HG03108 (cell line): ENCODE results near the gene AFMID.
"Not testable (repeated sequence)": the region's sequence is repeated elsewhere in the genome, so short reads cannot be mapped to it uniquely, and the experiment has no call there.

ENCODE experiments used
- ATAC-seq: cut with Tn5 transposase; IDR thresholded peaks from one replicate; pipeline ENCODE4 v1.9.1; 2021; ENCODE audit warnings: moderate library complexity; ENCODE audit not compliant: unreplicated experiment

Gene AFMID, protein sequence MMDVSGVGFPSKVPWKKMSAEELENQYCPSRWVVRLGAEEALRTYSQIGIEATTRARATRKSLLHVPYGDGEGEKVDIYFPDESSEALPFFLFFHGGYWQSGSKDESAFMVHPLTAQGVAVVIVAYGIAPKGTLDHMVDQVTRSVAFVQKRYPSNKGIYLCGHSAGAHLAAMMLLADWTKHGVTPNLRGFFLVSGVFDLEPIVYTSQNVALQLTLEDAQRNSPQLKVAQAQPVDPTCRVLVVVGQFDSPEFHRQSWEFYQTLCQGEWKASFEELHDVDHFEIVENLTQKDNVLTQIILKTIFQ

DNA sequence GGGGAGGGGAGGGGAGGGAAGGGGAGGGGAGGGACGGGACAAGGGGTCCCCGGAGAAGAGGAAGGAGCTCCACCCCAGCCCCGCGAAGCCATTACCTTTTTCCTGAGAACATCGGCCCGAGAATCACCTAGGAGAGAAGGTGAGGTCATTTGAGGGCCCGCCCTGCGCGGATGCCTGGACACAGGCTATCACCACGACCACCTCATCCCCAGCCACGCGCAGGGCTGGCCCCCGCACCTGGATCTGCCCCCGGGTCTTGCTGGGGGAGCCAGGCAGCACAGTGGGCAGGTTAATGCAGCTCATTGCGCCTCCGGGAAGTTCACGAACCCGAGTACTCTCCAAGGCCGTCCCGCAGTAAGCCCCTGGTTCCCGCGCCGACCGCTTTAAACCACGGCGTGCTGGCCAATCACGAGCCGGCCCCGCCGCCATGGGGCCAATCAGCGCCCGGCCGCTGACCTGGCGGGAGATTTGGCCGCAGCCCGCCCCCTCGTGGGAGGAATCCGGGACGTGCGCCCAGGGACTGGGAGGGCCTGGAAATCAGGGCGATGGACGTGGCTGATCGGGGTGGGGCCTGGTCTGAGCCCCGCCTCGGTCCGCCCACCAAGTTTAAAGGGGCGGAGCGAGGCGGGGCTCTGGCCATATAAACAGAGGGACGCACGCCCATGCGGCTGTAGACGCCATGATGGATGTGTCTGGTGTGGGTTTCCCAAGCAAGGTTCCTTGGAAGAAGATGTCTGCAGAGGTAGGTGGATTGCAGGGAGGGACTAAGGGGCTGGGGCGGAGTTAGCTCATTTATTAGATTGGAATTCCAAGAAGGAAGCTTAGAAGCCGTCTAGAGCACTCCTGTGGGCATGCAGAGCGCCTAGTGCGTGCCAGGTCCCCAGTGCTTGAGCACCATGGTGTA, at the start of gene AFMID, which contains the start of gene TK1:
AFMID (plus strand) TSS at position 671 of the 904 bp plus-strand sequence; CDS start at position 680, 9 bp downstream.
TK1 (minus strand) TSS at position 361 of the 904 bp plus-strand sequence; CDS start at position 303, 58 bp downstream.
- ATAC-seq, result peak; percentile 89

DNA sequence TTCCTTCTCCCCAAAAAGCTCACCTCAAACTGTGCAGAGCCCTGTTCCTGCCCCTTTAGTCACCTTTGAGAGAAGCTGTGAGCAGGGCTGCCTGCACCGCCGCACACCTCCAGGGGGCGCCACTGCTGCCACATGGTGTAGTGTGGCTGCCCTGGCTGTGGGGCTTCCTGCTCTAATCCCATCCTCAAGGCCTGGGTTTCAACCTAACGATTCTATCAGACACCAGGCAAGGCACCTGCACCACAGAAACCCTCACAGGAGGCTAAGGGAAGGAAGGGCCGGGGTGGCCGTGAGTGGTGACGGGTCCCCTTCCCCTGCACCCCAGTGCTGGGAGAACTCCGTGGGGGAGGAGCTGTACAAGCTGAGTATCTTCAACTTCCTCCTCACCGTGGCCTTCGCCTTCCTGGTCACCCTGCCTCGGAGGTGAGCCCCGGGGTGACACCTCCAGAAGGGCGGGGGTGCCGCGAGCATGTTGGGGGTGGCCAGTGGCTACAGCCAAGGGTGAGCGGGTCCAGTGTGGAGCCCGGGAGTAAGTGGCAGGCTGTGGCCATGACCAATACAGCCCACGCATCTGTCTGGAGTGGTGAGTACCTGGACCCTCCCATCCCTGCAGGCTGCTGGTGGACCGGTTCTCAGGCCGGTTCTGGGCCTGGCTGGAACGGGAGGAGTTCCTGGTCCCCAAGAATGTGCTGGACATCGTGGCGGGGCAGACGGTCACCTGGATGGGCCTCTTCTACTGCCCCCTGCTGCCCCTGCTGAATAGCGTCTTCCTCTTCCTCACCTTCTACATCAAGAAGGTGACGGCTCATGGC, 49.6 kb upstream of the AFMID start:
- no peak for ATAC-seq

DNA sequence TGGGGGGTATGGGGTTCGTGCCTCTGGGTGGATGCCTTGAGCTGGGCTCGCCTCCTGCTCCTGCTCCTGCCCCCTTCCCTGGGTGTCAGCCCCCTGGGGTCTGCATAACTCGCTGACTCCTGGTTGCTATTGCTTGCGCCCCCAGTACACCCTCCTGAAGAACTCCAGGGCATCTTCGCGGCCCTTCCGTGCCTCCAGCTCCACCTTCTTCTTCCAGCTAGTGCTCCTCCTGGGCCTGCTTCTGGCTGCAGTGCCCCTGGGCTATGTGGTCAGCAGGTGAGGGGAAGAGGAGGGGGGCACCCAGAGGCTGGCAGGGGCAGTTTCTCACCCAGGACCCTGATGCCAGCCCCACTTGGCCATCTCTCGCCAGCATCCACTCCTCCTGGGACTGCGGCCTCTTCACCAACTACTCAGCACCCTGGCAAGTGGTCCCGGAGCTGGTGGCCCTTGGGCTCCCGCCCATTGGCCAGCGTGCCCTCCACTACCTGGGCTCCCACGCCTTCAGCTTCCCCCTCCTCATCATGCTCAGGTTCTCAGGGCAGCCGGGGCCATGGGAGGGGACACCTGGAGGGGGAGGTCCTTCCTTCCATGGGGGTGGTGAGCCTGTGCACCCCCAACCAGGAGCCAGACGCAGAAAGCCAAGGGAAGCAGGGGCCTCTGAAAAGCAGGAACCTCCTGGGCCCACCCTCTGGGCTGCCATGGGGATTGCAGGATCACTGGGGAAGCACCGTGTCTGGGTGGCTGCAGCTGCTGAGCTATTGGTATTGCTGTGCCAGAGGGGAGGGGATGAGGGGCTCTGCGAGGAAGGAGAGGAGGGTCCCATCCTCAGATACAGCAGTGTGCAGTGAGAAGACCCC, 48.7 kb upstream of the AFMID start:
- no peak for ATAC-seq

DNA sequence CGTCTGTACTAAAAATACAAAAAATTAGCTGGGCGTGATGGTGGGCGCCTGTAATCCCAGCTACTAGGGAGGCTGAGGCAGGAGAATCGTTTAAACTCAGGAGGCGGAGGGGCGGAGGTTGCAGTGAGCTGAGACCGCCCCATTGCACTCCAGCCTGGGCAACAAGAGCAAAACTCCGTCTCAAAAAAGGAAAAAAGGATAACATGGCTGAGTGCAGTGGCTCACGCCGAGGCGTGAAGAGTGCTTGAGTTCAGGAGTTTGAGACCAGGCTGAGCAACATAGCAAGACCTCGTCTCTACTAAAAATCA, 47.3 kb upstream of the AFMID start:
- ATAC-seq, result not testable (repeated sequence)

DNA sequence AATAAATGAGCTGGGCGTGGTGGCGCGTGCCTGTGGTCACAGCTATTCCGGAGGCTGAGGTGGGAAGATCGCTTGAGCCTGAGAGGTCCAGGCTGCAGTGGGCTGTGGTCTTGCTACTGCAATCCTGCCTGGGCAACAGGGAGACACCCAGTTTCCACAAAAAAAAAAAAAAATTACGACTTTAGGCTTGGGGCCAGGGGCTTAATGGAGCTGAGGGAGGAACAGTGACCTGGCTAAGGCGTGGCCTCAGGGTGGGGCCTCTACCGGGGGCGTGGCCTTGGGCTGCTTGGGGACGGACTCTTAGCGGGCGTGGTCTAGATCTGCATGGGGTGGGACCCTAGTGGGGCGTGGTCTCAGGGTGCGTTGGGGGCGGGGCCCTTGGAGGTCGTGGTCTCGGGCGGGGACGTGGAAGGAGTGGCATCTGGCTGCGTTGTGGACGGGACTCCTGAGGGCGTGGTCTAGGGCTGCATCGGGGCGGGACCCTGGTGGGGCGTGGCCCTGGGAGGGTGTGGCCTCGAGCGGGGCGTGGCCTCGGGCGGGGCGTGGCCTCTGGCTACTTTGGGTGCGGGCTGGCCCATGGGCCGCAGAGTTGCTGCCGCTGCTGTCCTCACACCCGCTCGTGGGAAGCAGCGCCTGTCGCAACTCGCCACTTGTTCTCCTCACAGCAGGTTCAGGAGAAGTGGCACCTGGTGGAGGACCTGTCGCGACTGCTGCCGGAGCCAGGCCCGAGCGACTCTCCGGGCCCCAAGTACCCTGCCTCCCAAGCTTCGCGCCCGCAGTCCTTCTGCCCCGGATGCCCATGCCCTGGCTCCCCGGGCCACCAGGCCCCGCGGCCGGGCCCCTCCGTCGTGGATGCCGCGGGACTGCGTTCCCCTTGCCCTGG, 46.8 kb upstream of the AFMID start:
- ATAC-seq, result peak; percentile 59

DNA sequence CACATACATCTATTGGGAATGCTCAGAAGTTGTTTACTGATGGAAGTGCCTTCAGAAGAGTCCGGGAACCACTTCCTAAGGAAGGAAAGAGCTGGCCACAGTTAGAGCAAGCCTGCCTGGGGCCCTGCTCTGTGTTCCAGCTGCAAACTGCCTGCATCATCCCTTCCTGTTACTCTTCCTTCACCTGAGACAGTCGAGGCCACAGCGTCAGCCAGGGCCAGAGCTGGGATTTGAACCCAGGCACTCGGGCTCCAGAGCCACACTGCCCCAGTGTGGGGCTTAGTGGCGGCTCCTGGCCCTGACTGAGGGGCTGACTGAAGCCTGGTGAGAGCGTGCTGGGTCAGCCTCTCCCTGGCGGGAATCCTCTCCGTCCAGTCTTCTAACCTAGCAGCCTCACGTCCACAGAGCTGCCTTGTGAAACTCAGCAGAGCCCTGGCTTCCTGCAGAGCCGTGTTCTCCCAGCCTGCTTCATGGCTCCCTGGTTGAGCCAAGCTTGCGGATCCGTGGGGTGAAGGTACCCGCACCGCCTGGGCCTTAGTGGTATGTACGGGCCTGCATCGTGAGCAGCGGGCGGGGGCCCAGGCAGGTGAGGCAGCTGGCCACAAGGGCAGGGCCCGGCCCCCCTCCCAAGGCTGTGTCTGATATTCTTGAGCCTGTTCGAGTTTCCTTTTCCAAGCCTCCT, 45.6 kb upstream of the AFMID start:
- ATAC-seq, result no peak

DNA sequence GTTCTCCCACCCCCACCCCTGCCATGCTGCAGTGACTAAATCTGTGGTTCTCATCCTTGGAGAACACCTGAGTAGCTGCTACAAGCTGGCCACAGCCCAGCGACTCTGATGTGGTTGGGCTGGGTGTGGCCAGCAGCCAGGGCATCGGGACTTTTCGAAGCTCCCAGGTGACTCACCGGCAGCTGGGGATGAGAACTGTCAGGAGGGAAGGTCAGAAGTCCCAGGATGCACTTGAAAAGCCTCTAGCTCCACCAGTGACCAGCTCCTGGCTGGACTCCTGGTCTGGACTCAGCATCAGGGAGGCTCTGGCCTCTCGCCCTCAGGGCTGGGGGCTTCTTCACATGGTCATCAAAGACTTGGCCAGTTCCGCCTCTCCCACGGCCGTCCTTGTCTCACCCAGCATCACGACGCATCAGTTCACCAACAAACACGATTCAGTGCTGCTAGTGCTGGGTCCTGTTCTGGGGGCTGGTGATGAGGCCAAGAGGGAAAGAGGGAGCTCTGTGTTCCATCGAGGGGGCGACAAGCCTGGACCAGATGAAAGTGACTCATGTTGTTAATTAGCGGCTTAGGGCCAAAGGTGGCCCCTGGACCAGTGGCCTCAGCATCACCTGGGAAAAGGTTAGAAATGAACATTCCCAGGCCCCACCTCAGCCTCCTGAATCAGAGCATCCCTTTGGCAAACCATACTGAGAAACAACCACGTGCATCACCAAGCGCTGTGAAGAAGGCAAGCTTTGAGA, 44.9 kb upstream of the AFMID start:
- no peak for ATAC-seq

DNA sequence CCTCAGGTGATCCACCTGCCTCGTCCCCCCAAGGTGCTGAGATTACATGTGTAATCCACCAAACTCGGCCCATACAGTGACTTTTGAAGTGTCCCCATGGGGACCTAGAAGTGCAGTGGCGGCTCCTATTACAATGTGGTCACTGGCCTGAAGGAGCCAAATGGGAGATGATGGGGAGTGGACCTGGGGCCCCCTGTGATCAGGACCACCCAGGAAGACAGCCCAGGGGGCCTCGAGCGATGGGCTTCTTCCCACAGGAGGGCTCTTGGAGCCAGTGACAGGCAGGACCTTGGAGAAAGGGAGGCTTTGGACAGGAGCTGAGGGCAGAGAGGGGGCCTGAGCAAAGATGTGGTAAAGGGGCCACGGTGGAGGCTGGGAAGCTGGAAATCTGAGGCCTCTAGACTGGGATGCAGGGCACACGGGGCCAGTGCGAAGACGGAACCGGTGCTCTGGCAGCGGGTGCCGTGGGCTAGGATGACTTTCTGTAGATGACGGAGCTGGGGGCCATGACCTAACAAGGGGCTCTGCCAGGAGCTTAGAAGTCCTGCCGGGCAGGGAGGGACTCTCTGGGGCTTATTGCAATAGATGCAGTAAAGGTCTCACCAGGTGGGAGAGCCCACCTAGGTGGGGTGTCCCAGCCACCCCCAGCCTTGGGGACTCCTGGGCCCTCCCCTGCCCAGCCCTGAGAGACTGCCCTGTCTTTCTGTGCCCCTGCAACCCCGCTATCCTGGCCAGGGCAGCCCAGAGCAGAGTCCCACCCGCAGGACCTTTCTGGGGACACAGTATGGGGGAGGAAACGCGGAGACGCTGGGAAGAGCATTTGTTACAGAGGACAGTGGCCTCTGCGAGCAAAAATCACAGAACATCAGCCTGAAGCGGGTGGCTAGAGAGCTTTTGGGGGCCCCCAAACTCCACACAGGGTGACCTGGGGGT, 43.7 kb upstream of the AFMID start:
- no peak for ATAC-seq

DNA sequence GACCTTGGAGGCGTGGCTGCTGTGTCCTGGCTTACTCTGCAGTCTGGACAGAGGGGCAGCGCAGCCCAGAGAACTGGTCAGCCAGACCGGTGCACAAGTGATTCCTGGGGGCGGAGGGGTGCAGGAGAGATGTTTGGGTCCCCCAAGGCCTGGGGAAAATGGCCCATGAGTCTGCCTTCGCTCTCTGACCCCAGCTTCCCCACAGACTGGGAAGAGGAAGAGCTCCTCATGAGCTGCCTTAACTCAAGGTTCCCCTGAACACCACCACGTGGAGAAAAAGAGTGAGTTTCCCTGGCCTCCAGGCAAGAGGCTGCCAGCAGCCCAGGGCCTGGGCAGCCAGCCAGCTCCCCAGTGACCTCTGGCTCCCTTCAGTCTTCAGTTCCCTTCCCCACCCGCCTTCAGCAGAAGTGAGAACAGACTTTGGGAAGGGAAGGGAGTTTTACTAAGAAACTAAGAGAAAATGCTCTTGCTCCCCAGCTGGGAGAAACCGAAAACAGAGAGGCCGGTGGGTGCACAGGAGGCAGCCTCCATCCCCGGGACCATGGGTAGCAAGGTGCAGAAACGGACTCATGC, 42.9 kb upstream of the AFMID start:
- no peak for ATAC-seq

DNA sequence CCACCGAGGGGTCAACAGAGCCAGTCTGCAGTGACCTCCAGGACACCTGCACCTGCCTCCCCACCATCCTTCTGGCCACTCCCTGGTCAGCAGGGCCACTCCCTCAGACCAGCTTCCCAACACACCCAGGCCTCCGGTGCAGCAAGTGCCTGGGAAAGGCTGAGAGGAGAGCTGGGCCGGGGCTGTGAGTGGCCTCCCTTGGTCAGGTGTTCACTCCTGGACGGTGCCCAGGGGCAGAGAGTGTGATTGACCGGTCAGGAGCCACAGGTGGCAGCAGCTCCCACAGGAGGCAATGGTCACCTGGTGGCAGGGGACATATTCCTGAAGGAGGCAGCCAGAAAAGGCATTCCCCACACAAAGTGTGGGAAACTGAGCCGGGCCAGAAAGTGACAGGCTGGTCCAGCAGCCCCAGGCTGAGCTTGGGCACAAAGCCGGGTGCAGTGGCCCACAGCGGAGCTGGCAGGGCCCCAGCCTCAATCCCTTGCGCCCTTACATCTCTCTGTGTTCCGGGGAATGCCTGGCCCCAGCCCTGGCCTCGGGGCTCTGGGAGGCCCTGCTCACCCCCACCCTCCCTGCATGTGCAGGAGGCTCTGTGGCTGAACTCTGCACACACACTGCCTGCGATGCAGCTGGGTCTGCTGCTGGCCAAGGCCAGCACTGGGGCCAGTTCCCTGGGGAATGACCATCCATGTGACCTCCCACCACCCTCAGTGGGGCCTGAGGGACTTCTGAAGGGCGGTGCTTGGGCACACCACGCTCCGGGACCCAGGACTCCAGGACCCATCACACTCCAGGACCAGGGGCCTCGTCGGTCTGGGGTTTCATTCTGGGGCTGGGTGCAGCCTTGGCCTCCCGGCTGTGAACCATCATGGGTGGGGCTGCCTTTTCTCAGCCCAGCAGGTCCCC, 42.2 kb upstream of the AFMID start:
- no peak for ATAC-seq

DNA sequence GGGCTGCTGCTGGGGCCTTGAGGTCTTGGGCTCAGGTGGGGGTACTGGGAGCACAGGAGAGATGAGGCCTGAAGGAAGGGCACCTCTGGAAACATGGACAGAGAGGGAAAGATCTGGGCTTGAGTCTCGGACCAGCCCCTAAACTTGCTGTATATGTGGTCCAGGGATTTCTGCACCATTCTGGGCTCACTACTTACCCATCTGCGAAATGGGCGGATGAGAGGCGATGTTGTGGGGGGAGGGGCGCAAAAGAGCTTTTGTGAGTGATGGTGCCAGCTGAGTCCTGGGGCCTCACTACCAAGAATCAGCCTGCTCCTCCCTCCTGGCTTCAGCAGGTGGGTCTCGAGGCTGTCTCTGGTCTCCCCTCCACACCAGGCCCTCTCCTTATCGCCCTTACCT, 40.7 kb upstream of the AFMID start:
- ATAC-seq, result no peak

DNA sequence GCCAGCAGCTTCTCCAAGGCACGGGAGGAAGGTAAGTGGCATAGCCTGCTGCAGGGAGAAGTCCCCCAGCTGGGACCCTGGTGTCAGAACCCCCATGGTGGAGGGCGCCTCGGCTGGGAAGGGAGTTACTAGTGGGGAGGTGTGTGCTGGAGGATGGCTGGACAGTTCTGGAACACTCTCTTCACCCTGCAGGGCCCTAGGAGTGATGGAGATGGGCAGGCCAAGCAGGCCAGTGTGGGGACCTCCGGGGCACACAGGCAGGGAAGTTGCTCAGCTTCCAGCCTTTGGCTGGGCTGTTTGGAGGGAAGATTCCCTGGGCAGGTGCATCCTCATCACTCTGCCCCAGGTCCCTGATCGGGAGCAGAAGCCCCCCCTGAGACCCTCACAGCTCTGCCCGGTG, 40.3 kb upstream of the AFMID start:
- no peak for ATAC-seq

DNA sequence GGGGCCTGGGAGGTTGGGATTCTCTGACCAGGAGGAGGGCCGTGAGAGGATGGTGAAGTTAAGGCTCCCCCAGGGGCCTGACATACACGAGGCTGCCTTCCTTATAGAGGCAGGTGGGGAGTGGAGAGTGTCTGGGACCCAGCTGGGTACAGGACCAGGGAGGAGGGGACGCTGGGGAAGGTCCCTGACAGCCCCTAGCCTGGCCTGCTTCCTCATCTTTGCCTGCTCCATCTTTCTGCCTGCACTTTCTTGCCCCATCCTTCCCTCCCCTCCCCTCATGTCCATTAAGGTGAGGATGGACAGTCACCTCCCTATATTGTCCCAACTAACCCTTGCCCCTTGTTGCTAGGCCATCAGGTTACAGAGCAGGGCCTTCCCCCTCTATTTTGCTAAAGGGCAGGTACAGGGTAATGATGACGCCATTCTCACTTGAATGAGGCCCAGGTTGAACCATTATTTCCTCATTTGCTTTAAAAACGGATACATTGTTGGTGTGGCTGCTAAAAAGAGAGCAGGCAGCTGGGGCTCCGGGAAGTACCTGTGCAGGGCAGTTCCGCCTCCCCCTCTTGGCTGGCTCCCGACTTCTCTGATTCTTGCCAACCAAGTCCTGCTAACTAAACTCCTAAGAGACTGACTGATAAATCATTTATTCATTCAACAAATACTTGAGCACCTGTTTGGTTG, 39.7 kb upstream of the AFMID start:
- ATAC-seq, result peak; percentile 44

DNA sequence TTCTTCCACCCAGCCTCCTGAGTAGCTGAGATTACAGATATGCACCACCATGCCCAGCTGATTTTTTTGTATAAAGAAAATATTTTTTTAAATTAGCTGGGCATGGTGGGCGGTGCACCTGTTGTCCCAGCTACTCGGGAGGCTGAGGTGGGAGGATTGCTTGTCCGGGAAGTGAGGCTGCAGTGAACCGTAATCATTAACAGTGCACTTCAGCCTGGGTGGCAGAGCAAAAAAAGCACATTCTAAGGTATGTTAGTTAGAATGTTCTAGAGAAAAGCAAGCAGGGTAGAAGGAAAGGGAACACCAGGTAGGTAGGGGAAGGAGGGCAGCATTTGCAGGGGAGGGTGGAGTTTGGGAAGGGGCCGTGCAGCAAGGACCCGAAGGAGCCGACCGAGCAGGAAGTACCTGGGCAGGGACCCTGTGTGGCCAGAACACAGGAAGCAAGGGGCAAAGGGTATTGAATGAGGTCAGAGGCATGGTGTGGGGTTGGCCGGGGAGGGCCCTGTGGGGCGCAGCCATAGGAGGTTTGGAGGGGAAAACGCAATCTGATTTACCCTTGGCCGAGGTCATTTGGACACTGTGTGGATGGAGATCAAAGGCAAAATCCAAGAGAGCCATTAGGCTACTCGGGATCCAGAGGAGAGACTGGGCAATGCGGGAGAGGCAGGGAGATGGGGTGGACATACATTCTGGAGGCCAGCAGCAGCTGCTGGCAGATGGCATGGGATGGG, 38.7 kb upstream of the AFMID start:
- no peak for ATAC-seq
